DOHH2 (cell line): ENCODE data around the gene BTBD18.
"Not testable (repeated sequence)": the region's sequence is repeated elsewhere in the genome, so short reads cannot be mapped to it uniquely, and the experiment has no call there.

Experiments
- H3F3A ChIP-seq: fragments of 200-600 bp; sonication (generic), shearing (Covaris generic); 2 replicates; pipeline ENCODE4 v1.6.0; 2016; ENCODE audit warnings: antibody characterized with exemption, mild to moderate bottlenecking; ENCODE audit not compliant: control insufficient read depth, insufficient read depth
- H3K27ac ChIP-seq: fragments of 200-600 bp; sonication (generic); 2 replicates; pipeline ENCODE4 v1.5.1; 2014; ENCODE audit warnings: low read depth, mild to moderate bottlenecking, low read length, moderate library complexity
- H3K27me3 ChIP-seq: fragments of 200-600 bp; sonication (generic); 2 replicates; pipeline ENCODE4 v1.6.1; 2014; ENCODE audit warnings: mild to moderate bottlenecking, low read length, mixed read lengths; ENCODE audit not compliant: control insufficient read depth
- H3K36me3 ChIP-seq: fragments of 200-600 bp; sonication (generic); 2 replicates; pipeline ENCODE4 v1.6.1; 2014; ENCODE audit warnings: mild to moderate bottlenecking, low read length, moderate library complexity, mixed read lengths; ENCODE audit not compliant: control insufficient read depth
- H3K4me1 ChIP-seq: fragments of 200-600 bp; sonication (generic); 2 replicates; pipeline ENCODE4 v1.6.1; 2014; ENCODE audit warnings: mild to moderate bottlenecking, low read length, mixed read lengths; ENCODE audit not compliant: control insufficient read depth
- H3K4me2 ChIP-seq: fragments of 200-600 bp; sonication (generic); 2 replicates; pipeline ENCODE4 v1.6.0; 2014; ENCODE audit warnings: mild to moderate bottlenecking, low read length, moderate library complexity
- H3K4me3 ChIP-seq: fragments of 200-600 bp; sonication (generic); 2 replicates; pipeline ENCODE4 v1.5.1; 2014; ENCODE audit warnings: mild to moderate bottlenecking, low read length, mixed read lengths
- H3K79me2 ChIP-seq: fragments of 200-600 bp; sonication (generic); 2 replicates; pipeline ENCODE4 v1.6.1; 2014; ENCODE audit warnings: mild to moderate bottlenecking, low read length, mixed read lengths; ENCODE audit not compliant: control insufficient read depth
- H3K9me2 ChIP-seq: fragments of 200-600 bp; sonication (generic); replicated peaks from 2 replicates; pipeline ENCODE4 v1.6.1; 2014; ENCODE audit warnings: mild to moderate bottlenecking, low read length, mixed read lengths; ENCODE audit not compliant: control insufficient read depth
- H3K9me3 ChIP-seq: fragments of 200-600 bp; sonication (generic); 2 replicates; pipeline ENCODE4 v1.6.1; 2014; ENCODE audit warnings: antibody characterized with exemption, low read length, mixed read lengths; ENCODE audit not compliant: control insufficient read depth, insufficient read depth
- H4K20me1 ChIP-seq: fragments of 200-600 bp; sonication (generic); 2 replicates; pipeline ENCODE4 v1.6.0; 2014; ENCODE audit warnings: low read depth, mild to moderate bottlenecking, antibody characterized with exemption, low read length, moderate library complexity; ENCODE audit not compliant: control insufficient read depth, insufficient read depth
- CTCF ChIP-seq: fragments of 200-600 bp; sonication (generic); IDR thresholded peaks from one replicate; pipeline ENCODE4 v1.5.1; 2014; ENCODE audit warnings: antibody characterized with exemption, mild to moderate bottlenecking, low read depth, low read length; ENCODE audit not compliant: poor library complexity, severe bottlenecking
- EZH2phosphoT487 ChIP-seq: fragments of 200-600 bp; sonication (generic); IDR thresholded peaks from 2 replicates; pipeline ENCODE4 v1.6.1; 2017; ENCODE audit warnings: borderline replicate concordance, mild to moderate bottlenecking, antibody characterized with exemption, low read length, moderate library complexity, mixed read lengths

Gene BTBD18

GRCh38 chr11:57729479-57729878 is 22.1 kb downstream of the BTBD18 start:
- Histone ChIP-seq H3K4me2 (no peak overlapping the region), H4K20me1 (no peaks in the 10 kb centered on the region), H3K27ac (no peak overlapping the region)

GRCh38 chr11:57728829-57729228 is 22.8 kb downstream of the BTBD18 start:
- Histone ChIP-seq H3K4me1 (peaks cover 15% of the 10 kb centered on the region), H3K27me3 (no peaks in the 10 kb centered on the region), H3K9me3 (no peaks in the 10 kb centered on the region), H3K9me2 (no peaks in the 10 kb centered on the region), H3K4me3 (no peak overlapping the region), H3K79me2 (peaks cover 98% of the 10 kb centered on the region), H3K4me2 (0 out of 2 replicates have a peak overlapping the region, but pooled peaks have one; percentile 1), H4K20me1 (no peaks in the 10 kb centered on the region), H3K27ac (no peak overlapping the region), H3F3A (no peaks in the 10 kb centered on the region), H3K36me3 (peaks cover 35% of the 10 kb centered on the region)
- no peak for TF ChIP-seq CTCF
- TF ChIP-seq EZH2phosphoT487 = no peak

More at GRCh38 chr11:57729479-57729878, 22.1 kb downstream of the BTBD18 start:
- TF ChIP-seq CTCF (no peak), EZH2phosphoT487 (no peak)
- no peaks in the 10 kb centered on the region for H3F3A ChIP-seq
- H3K79me2 ChIP-seq = peaks cover 98% of the 10 kb centered on the region
- H3K4me1 ChIP-seq = peaks cover 15% of the 10 kb centered on the region
- H3K9me3 ChIP-seq = no peaks in the 10 kb centered on the region
- no peaks in the 10 kb centered on the region for H3K27me3 ChIP-seq
- no peak overlapping the region for H3K4me3 ChIP-seq
- H3K36me3 ChIP-seq = peaks cover 30% of the 10 kb centered on the region
- no peaks in the 10 kb centered on the region for H3K9me2 ChIP-seq

- H3K27ac ChIP-seq = no peak overlapping the region
- no peak overlapping the region for H3K4me3 ChIP-seq
- no peaks in the 10 kb centered on the region for H4K20me1 ChIP-seq
- H3K27me3 ChIP-seq = no peaks in the 10 kb centered on the region
- no peaks in the 10 kb centered on the region for H3F3A ChIP-seq
- H3K79me2 ChIP-seq = peaks cover 97% of the 10 kb centered on the region
- no peak for TF ChIP-seq EZH2phosphoT487
- no peak for TF ChIP-seq CTCF
- H3K9me3 ChIP-seq = no peaks in the 10 kb centered on the region
- peaks cover 37% of the 10 kb centered on the region for H3K36me3 ChIP-seq
- peaks cover 15% of the 10 kb centered on the region for H3K4me1 ChIP-seq
- H3K9me2 ChIP-seq = no peaks in the 10 kb centered on the region
- no peak overlapping the region for H3K4me2 ChIP-seq
Measured at GRCh38 chr11:57727185-57727584, 24.4 kb downstream of the BTBD18 start.

GRCh38 chr11:57716726-57717125 is 34.9 kb downstream of the BTBD18 start:
- H3K27ac ChIP-seq, H3K4me3 ChIP-seq, H3F3A ChIP-seq, H3K4me2 ChIP-seq, H3K9me3 ChIP-seq, H4K20me1 ChIP-seq, H3K27me3 ChIP-seq, H3K9me2 ChIP-seq: not testable (repeated sequence)
- H3K4me1 ChIP-seq = peaks cover 15% of the 10 kb centered on the region
- peaks cover 48% of the 10 kb centered on the region for H3K36me3 ChIP-seq
- peaks cover 77% of the 10 kb centered on the region for H3K79me2 ChIP-seq
